ENCODE results near the gene CCDC85B.

Gene CCDC85B

GRCh38 chr11:65867284-65868071 is 23.0 kb upstream of the CCDC85B start:
- no peak for TF ChIP-seq CTCF (IDR thresholded peaks at IDR 0.05; ENCODE audit: insufficient read depth, missing control alignments)
- no peak for FAIRE-seq
- DNase-seq (ENCODE audit: insufficient read length, low spot score), result no peak

- TF ChIP-seq CTCF (IDR thresholded peaks at IDR 0.05; ENCODE audit: insufficient read depth, missing control alignments), result no peak
- no peak for FAIRE-seq
- no peak for DNase-seq (ENCODE audit: insufficient read length, low spot score)
Measured at GRCh38 chr11:65868076-65868667, 22.3 kb upstream of the CCDC85B start.

- FAIRE-seq (no peak), DNase-seq (ENCODE audit: insufficient read length, low spot score) (no peak)
- no peak for TF ChIP-seq CTCF (IDR thresholded peaks at IDR 0.05; ENCODE audit: insufficient read depth, missing control alignments)
Measured at GRCh38 chr11:65868907-65869306, 21.6 kb upstream of the CCDC85B start.

GRCh38 chr11:65869643-65870306 is 20.7 kb upstream of the CCDC85B start:
- DNase-seq (ENCODE audit: insufficient read length, low spot score), result no peak
- no peak for TF ChIP-seq CTCF (IDR thresholded peaks at IDR 0.05; ENCODE audit: insufficient read depth, missing control alignments)
- FAIRE-seq, result no peak

GRCh38 chr11:65870307-65870658 is 20.2 kb upstream of the CCDC85B start:
- DNase-seq (ENCODE audit: insufficient read length, low spot score) (no peak), FAIRE-seq (no peak)
- no peak for TF ChIP-seq CTCF (IDR thresholded peaks at IDR 0.05; ENCODE audit: insufficient read depth, missing control alignments)

GRCh38 chr11:65870706-65871681 is 19.5 kb upstream of the CCDC85B start:
- no peak for DNase-seq (ENCODE audit: insufficient read length, low spot score)
- TF ChIP-seq CTCF (IDR thresholded peaks at IDR 0.05; ENCODE audit: insufficient read depth, missing control alignments), result no peak
- FAIRE-seq, result no peak

All from D721Med (cell line).